ENCODE data around the gene ELMO1. TPM values are rescaled to one million over a fixed set of nuclear protein-coding genes. Genes with fewer than 3 reads are reported as not detected.

ELMO1 gene
- polyA plus RNA-seq, 2 of the 4 experiments (the other 2 are of a cell fraction) = 2.3 to 6.1 TPM

- no peak overlapping the region for H3K4me2 ChIP-seq
- H3K27ac ChIP-seq = no peak overlapping the region
- WGBS (ENCODE audit: missing lambda C conversion rate) = 64% methylated on average over 1 of the region's 1 CpG
- H3K9me3 ChIP-seq = no peaks in the 10 kb centered on the region
- no peak overlapping the region for H3K4me3 ChIP-seq
- ChIA-PET POLR2A (no interaction called here), CTCF (interaction anchor here (1.0 to 5.3 kb wide), 7 partner anchors 11 to 474 kb away, joined by 3 to 25 read pairs (median 3); no protein-coding TSS in a partner anchor)
- DNase-seq (ENCODE audit: low read depth in 1 of 2, low spot score in 1 of 2) (no peak), FAIRE-seq (no peak), ATAC-seq (no peak)
- no peaks in the 10 kb centered on the region; the same call in 2 of the 3 replicates for H3K4me1 ChIP-seq
- no peak for TF ChIP-seq E2F6 (IDR thresholded peaks at IDR 0.05; ENCODE audit: borderline replicate concordance, low read depth)
- no peak for TF ChIP-seq FOXS1 (CRISPR knock-in tag; IDR thresholded peaks at IDR 0.05)
- no peak for TF ChIP-seq RAD21 (conservative IDR thresholded peaks at IDR 0.05 in 1 of 2, IDR thresholded peaks at IDR 0.05 in 1 of 2)
- no peak for TF ChIP-seq HES2 (IDR thresholded peaks at IDR 0.05)
- no peak for TF ChIP-seq SREBF2 (IDR thresholded peaks at IDR 0.05)
- no peak for TF ChIP-seq CBX8 (IDR thresholded peaks at IDR 0.05)
- TF ChIP-seq KDM5A (IDR thresholded peaks at IDR 0.05) = no peak
- no peak for TF ChIP-seq RNF2 (IDR thresholded peaks at IDR 0.05; ENCODE audit: borderline replicate concordance, low read depth)
- TF ChIP-seq HOXB13 (CRISPR knock-in tag; IDR thresholded peaks at IDR 0.05; ENCODE audit: low read depth) = no peak
- TF ChIP-seq RFX5 (IDR thresholded peaks at IDR 0.05) = no peak
- TF ChIP-seq ZNF302 (CRISPR knock-in tag; IDR thresholded peaks at IDR 0.05) = no peak
These were observed 488.6 kb downstream of the ELMO1 start for GRCh38 chr7:36960105-36960504.

GRCh38 chr7:36958111-36958733 is 490.4 kb downstream of the ELMO1 start:
- ChIA-PET POLR2A (no interaction called here), CTCF (interaction anchor here (1.1 to 5.3 kb wide), 7 partner anchors 9 to 470 kb away, joined by 3 to 25 read pairs (median 7); no protein-coding TSS in a partner anchor)
- H3K4me3 ChIP-seq = no peak overlapping the region
- H3K9me3 ChIP-seq = no peaks in the 10 kb centered on the region
- FAIRE-seq (no peak), ATAC-seq (no peak), DNase-seq (ENCODE audit: low read depth in 1 of 2, low spot score in 1 of 2) (no peak)
- no peaks in the 10 kb centered on the region; the same call in 2 of the 3 replicates for H3K4me1 ChIP-seq
- WGBS (ENCODE audit: missing lambda C conversion rate) = 28% methylated on average over 4 of the region's 4 CpGs
- H3K4me2 ChIP-seq = no peak overlapping the region
- H3K27ac ChIP-seq = no peak overlapping the region
- TF ChIP-seq SREBF2 (IDR thresholded peaks at IDR 0.05) = no peak

GRCh38 chr7:36957620-36958019 is 491.0 kb downstream of the ELMO1 start:
- H3K4me3 ChIP-seq = no peak overlapping the region
- 57% methylated on average over 3 of the region's 3 CpGs for WGBS (ENCODE audit: missing lambda C conversion rate)
- no peak for ATAC-seq
- H3K27ac ChIP-seq = no peak overlapping the region
- no peak for DNase-seq (ENCODE audit: low read depth in 1 of 2, low spot score in 1 of 2)
- CTCF ChIA-PET = interaction anchor here (1.1 to 5.3 kb wide), 7 partner anchors 10 to 470 kb away, joined by 3 to 25 read pairs (median 7); no protein-coding TSS in a partner anchor
- no peak for TF ChIP-seq CEBPB (IDR thresholded peaks at IDR 0.05)
- no peak for TF ChIP-seq ATOH8 (CRISPR knock-in tag; IDR thresholded peaks at IDR 0.05; ENCODE audit: low read depth)
- no peak for TF ChIP-seq ZFP36 (IDR thresholded peaks at IDR 0.05; ENCODE audit: borderline replicate concordance, partially characterized antibody)
- no peaks in the 10 kb centered on the region; the same call in 2 of the 3 replicates for H3K4me1 ChIP-seq
- no peak for FAIRE-seq
- H3K9me3 ChIP-seq = no peaks in the 10 kb centered on the region
- H3K4me2 ChIP-seq = no peak overlapping the region
- POLR2A ChIA-PET = no interaction called here

- Histone ChIP-seq H3K9me3 (no peaks in the 10 kb centered on the region), H3K27ac (no peak overlapping the region), H3K4me1 (no peaks in the 10 kb centered on the region), H3K4me3 (no peak overlapping the region), H3K4me2 (no peak overlapping the region)
- WGBS (ENCODE audit: missing lambda C conversion rate) = 43% methylated on average over 6 of the region's 6 CpGs
- ChIA-PET CTCF (interaction anchor here (1.1 to 5.3 kb wide), 6 partner anchors 10 to 525 kb away, joined by 4 to 25 read pairs (median 8); no protein-coding TSS in a partner anchor), POLR2A (no interaction called here)
- TF ChIP-seq E2F6 (IDR thresholded peaks at IDR 0.05; ENCODE audit: borderline replicate concordance, low read depth) (no peak), RCOR1 (IDR thresholded peaks at IDR 0.05; ENCODE audit: low read depth, low read length) (no peak), MAZ (IDR thresholded peaks at IDR 0.05; ENCODE audit: borderline replicate concordance, low read depth, low read length) (no peak), ESRRA (IDR thresholded peaks at IDR 0.05; ENCODE audit: borderline replicate concordance, low read length) (no peak), FOSL2 (IDR thresholded peaks at IDR 0.05) (no peak), FOSL2 (CRISPR knock-in tag; IDR thresholded peaks at IDR 0.05) (no peak), SMC3 (IDR thresholded peaks at IDR 0.05) (no peak), USF2 (IDR thresholded peaks at IDR 0.05) (no peak), NPAS2 (CRISPR knock-in tag; IDR thresholded peaks at IDR 0.05; ENCODE audit: borderline replicate concordance) (no peak), ZSCAN20 (CRISPR knock-in tag; IDR thresholded peaks at IDR 0.05) (no peak), ATOH8 (CRISPR knock-in tag; IDR thresholded peaks at IDR 0.05; ENCODE audit: low read depth) (no peak), RAD21 (conservative IDR thresholded peaks at IDR 0.05 in 1 of 2, IDR thresholded peaks at IDR 0.05 in 1 of 2) (no peak), ZNF302 (CRISPR knock-in tag; IDR thresholded peaks at IDR 0.05) (no peak), RNF2 (IDR thresholded peaks at IDR 0.05; ENCODE audit: borderline replicate concordance, low read depth) (no peak), CHD4 (IDR thresholded peaks at IDR 0.05; ENCODE audit: borderline replicate concordance) (no peak)
- FAIRE-seq (no peak), ATAC-seq (no peak), DNase-seq (ENCODE audit: low read depth in 1 of 2, low spot score in 1 of 2) (no peak)
These were observed 491.9 kb downstream of the ELMO1 start for GRCh38 chr7:36956814-36957213.

All from A549 (cell line).